Ovary (tissue), 3 donors: ENCODE measurements around the gene GPR65.
A peak's percentile ranks its signal among the peaks of the same experiment; 100 is the strongest.

Experiments
- CTCF ChIP-seq, 3 donors: fragments of 450-650 bp in 2 of 3; fragments of 200-600 bp in 1 of 3; IDR thresholded peaks; one replicate each; pipeline versions ENCODE4 v1.5.1 to v1.8.0; 2016 to 2022; ENCODE audit warnings: antibody characterized with exemption in 3 of 3, mild to moderate bottlenecking in 1 of 3
- POLR2A ChIP-seq: fragments of 450-650 bp; IDR thresholded peaks from one replicate; pipeline ENCODE4 v1.6.1; 2017; ENCODE audit warnings: antibody characterized with exemption, mild to moderate bottlenecking, moderate library complexity
- donor health status: DM: no; HTN: no; CAD: no.

- peak; percentile 38 to 75 (median 73) for TF ChIP-seq CTCF (IDR thresholded peaks at IDR 0.05)
- TF ChIP-seq POLR2A: no peak
Measured at GRCh38 chr14:88013750-88014349, 8.9 kb downstream of the GPR65 start.
